K562 (cell line): ENCODE results near the gene SLC25A45. TPM values are rescaled to one million over a fixed set of nuclear protein-coding genes. Genes with fewer than 3 reads are reported as not detected.

Source experiments
- ADNP ChIP-seq: fragments of 200-800 bp; sonication (Bioruptor generic); IDR thresholded peaks from 2 replicates; pipeline ENCODE4 v1.6.1; 2016; ENCODE audit warnings: missing genetic modification characterization, missing compliant biosample characterization
- BDP1 ChIP-seq: IDR thresholded peaks from 3 replicates; pipeline ENCODE4 v1.6.1; 2011; ENCODE audit not compliant: insufficient read length, insufficient read depth
- BRD9 ChIP-seq: fragments of 450-650 bp; IDR thresholded peaks from 2 replicates; pipeline ENCODE4 v1.6.1; 2018; ENCODE audit warnings: low read depth; ENCODE audit not compliant: partially characterized antibody
- CBFA2T2 ChIP-seq: fragments of 450-650 bp; conservative IDR thresholded peaks from 2 replicates; pipeline ENCODE4 v1.6.1; 2017; ENCODE audit warnings: mild to moderate bottlenecking
- CBFB ChIP-seq: sonication (generic); formaldehyde crosslinking; IDR thresholded peaks from 2 replicates; pipeline ENCODE4 v1.4.0; 2020; ENCODE audit warnings: mild to moderate bottlenecking, missing genetic modification reagents
- DEAF1 ChIP-seq: fragments of 450-650 bp; formaldehyde crosslinking; IDR thresholded peaks from 2 replicates; pipeline ENCODE4 v1.4.0; 2020; ENCODE audit warnings: mild to moderate bottlenecking, moderate library complexity
- E2F3 ChIP-seq: fragments of 250-450 bp; sonication (Bioruptor Pico); IDR thresholded peaks from 2 replicates; pipeline ENCODE4 v1.4.0; 2020; ENCODE audit warnings: mild to moderate bottlenecking
- FOXJ3 ChIP-seq: sonication (generic); formaldehyde crosslinking; IDR thresholded peaks from 2 replicates; pipeline ENCODE4 v1.4.0; 2020; ENCODE audit warnings: mild to moderate bottlenecking, missing genetic modification reagents
- GTF2F1 ChIP-seq: IDR thresholded peaks from 2 replicates; pipeline ENCODE4 v1.6.1; 2011; ENCODE audit warnings: low read depth, low read length, improper control_type of control experiment
- MAZ ChIP-seq, 2 experiments: fragments of 450-650 bp in 1 of 2; sonication (generic) in 1 of 2; formaldehyde crosslinking; IDR thresholded peaks in 1 of 2; conservative IDR thresholded peaks in 1 of 2; 2 replicates each; pipeline versions ENCODE4 v1.4.0 to v1.5.0; 2020; ENCODE audit warnings: mild to moderate bottlenecking in 1 of 2, missing genetic modification reagents in 1 of 2
- MED1 ChIP-seq: sonication (generic); formaldehyde crosslinking; IDR thresholded peaks from 2 replicates; pipeline ENCODE4 v1.8.1; 2023; ENCODE audit warnings: missing genetic modification reagents, borderline replicate concordance
- NBN ChIP-seq: fragments of 450-650 bp; IDR thresholded peaks from 2 replicates; pipeline ENCODE4 v1.6.1; 2016; ENCODE audit warnings: low read depth, mild to moderate bottlenecking
- POLR2AphosphoS2 ChIP-seq: IDR thresholded peaks from 2 replicates; pipeline ENCODE4 v1.6.1; 2012; ENCODE audit warnings: low read length, improper control_type of control experiment
- TAF7 ChIP-seq: fragments of 450-650 bp; IDR thresholded peaks from 2 replicates; pipeline ENCODE4 v1.6.1; 2016; ENCODE audit warnings: missing genetic modification characterization, missing compliant biosample characterization
- TAF9B ChIP-seq: fragments of 450-650 bp; IDR thresholded peaks from 2 replicates; pipeline ENCODE4 v1.6.1; 2018; ENCODE audit warnings: mild to moderate bottlenecking; ENCODE audit not compliant: partially characterized antibody
- TBP ChIP-seq: optimal IDR thresholded peaks from 2 replicates; pipeline ENCODE3; 2011; ENCODE audit warnings: low read depth, low read length, improper control_type of control experiment
- U2AF2 ChIP-seq: fragments of 200-400 bp; formaldehyde crosslinking; optimal IDR thresholded peaks from 2 replicates; pipeline ENCODE3; 2017; ENCODE audit warnings: low read depth, mild to moderate bottlenecking, low read length
- ZNF134 ChIP-seq: fragments of 250-450 bp; sonication (Bioruptor Pico); conservative IDR thresholded peaks from 2 replicates; pipeline ENCODE4 v1.4.0; 2020
- ZNF212 ChIP-seq: fragments of 450-650 bp; formaldehyde crosslinking; IDR thresholded peaks from 2 replicates; pipeline ENCODE4 v1.4.0; 2020; ENCODE audit warnings: mild to moderate bottlenecking
- ZNF347 ChIP-seq: fragments of 450-650 bp; formaldehyde crosslinking; IDR thresholded peaks from 2 replicates; pipeline ENCODE4 v1.4.0; 2020; ENCODE audit warnings: low read depth, mild to moderate bottlenecking, moderate library complexity
- ZNF586 ChIP-seq: fragments of 450-650 bp; formaldehyde crosslinking; conservative IDR thresholded peaks from 2 replicates; pipeline ENCODE4 v1.4.0; 2020; ENCODE audit warnings: mild to moderate bottlenecking, moderate library complexity
- ZNF76 ChIP-seq: fragments of 250-450 bp; sonication (Bioruptor Pico); IDR thresholded peaks from 2 replicates; pipeline ENCODE4 v1.4.0; 2020; ENCODE audit warnings: mild to moderate bottlenecking, moderate library complexity, borderline replicate concordance
- polyA plus RNA-seq, 8 experiments: library from polyadenylated mRNA; depleted of rRNA in 4 of 8; stranded (reverse) in 5 of 8; unstranded in 3 of 8; fragments of >200 nt; fragmentation: Nextera tagmentation in 2 of 8; fragmentation: Illumina TruSeq in 1 of 8; extraction: Ambion mirVana in 2 of 8; extraction: Trizol in 1 of 8; gene quantifications; 2 replicates each; pipeline versions ENCODE4 v1.2.1 to v1.2.3, GENCODE V29; 2011 to 2014; ENCODE audit warnings: inconsistent platforms in 1 of 8, missing spikeins in 1 of 8
- total RNA-seq, 7 experiments: library from RNA; depleted of rRNA in 6 of 7; stranded (reverse); fragments of >200 nt in 6 of 7; fragmentation: Illumina TruSeq in 2 of 7; extraction: Trizol in 2 of 7; gene quantifications; 2 replicates each; pipeline versions ENCODE4 v1.2.1 to v1.2.3, GENCODE V29; 2011 to 2021; ENCODE audit warnings: low replicate concordance in 1 of 7
- TF ChIP-seq, protein P1 (sequence below): fragments of 250-450 bp; sonication (Bioruptor Pico); IDR thresholded peaks from 2 replicates; pipeline ENCODE4 v1.5.1; 2021; ENCODE audit warnings: mild to moderate bottlenecking
- TF ChIP-seq, protein P2 (sequence below): sonication (generic); formaldehyde crosslinking; IDR thresholded peaks from 2 replicates; pipeline ENCODE4 v1.8.0; 2022; ENCODE audit warnings: missing genetic modification reagents, mild to moderate bottlenecking, moderate library complexity, borderline replicate concordance
- TF ChIP-seq, protein P3 (sequence below): fragments of 150-350 bp; conservative IDR thresholded peaks from 2 replicates; pipeline ENCODE4 v1.6.1; 2014; ENCODE audit warnings: low read length

The SLC25A45 gene
- total and polyA plus RNA-seq, 9 of the 15 experiments (the other 6 are each of a cell fraction or from before 2014, with no cell fraction given), result 0.15 to 2.3 (median 0.68) TPM

GRCh38 chr11:65416341-65416824, 33.9 kb upstream of the SLC25A45 start (continued):
- TF ChIP-seq ZNF134 (CRISPR knock-in tag) (0 out of 2 replicates have a peak, but pooled peaks have one; percentile 31), BDP1 (no peak), ADNP (no peak), FOXJ3 (no peak), DEAF1 (CRISPR knock-in tag) (peak; percentile 94), POLR2AphosphoS2 (no peak), MAZ (CRISPR knock-in tag; conservative IDR thresholded peaks at IDR 0.05 in 1 of 2, IDR thresholded peaks at IDR 0.05 in 1 of 2) (peak; percentile 93 to 97), CBFA2T2 (no peak), ZNF586 (CRISPR knock-in tag) (no peak), TAF7 (no peak), BRD9 (no peak), TAF9B (no peak), ZNF347 (no peak), GTF2F1 (no peak), U2AF2 (no peak), MED1 (no peak), NBN (0 out of 2 replicates have a peak, but pooled peaks have one; percentile 44), ZNF76 (0 out of 2 replicates have a peak, but pooled peaks have one; percentile 75), TBP (no peak), E2F3 (0 out of 2 replicates have a peak, but pooled peaks have one; percentile 46), ZNF212 (CRISPR knock-in tag) (no peak), CBFB (CRISPR knock-in tag) (no peak)
- TF ChIP-seq, protein P1, sequence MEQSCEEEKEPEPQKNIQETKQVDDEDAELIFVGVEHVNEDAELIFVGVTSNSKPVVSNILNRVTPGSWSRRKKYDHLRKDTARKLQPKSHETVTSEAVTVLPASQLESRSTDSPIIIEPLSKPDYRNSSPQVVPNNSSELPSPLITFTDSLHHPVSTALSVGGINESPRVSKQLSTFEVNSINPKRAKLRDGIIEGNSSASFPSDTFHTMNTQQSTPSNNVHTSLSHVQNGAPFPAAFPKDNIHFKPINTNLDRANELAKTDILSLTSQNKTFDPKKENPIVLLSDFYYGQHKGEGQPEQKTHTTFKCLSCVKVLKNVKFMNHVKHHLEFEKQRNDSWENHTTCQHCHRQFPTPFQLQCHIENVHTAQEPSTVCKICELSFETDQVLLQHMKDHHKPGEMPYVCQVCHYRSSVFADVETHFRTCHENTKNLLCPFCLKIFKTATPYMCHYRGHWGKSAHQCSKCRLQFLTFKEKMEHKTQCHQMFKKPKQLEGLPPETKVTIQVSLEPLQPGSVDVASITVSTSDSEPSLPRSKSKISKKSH (CRISPR knock-in tag), result no peak
- TF ChIP-seq, protein P2, sequence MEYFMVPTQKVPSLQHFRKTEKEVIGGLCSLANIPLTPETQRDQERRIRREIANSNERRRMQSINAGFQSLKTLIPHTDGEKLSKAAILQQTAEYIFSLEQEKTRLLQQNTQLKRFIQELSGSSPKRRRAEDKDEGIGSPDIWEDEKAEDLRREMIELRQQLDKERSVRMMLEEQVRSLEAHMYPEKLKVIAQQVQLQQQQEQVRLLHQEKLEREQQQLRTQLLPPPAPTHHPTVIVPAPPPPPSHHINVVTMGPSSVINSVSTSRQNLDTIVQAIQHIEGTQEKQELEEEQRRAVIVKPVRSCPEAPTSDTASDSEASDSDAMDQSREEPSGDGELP, result peak; percentile 94
- TF ChIP-seq, protein P3, sequence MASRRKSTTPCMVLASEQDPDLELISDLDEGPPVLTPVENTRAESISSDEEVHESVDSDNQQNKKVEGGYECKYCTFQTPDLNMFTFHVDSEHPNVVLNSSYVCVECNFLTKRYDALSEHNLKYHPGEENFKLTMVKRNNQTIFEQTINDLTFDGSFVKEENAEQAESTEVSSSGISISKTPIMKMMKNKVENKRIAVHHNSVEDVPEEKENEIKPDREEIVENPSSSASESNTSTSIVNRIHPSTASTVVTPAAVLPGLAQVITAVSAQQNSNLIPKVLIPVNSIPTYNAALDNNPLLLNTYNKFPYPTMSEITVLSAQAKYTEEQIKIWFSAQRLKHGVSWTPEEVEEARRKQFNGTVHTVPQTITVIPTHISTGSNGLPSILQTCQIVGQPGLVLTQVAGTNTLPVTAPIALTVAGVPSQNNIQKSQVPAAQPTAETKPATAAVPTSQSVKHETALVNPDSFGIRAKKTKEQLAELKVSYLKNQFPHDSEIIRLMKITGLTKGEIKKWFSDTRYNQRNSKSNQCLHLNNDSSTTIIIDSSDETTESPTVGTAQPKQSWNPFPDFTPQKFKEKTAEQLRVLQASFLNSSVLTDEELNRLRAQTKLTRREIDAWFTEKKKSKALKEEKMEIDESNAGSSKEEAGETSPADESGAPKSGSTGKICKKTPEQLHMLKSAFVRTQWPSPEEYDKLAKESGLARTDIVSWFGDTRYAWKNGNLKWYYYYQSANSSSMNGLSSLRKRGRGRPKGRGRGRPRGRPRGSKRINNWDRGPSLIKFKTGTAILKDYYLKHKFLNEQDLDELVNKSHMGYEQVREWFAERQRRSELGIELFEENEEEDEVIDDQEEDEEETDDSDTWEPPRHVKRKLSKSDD, result no peak
